Colonic mucosa (tissue), 4 donors: ENCODE measurements around the gene HELZ. TPM values are rescaled to one million over a fixed set of nuclear protein-coding genes. Genes with fewer than 3 reads are reported as not detected.

Experiments
- DNase-seq: peaks from one replicate; pipeline ENCODE4 v3.0.0-alpha.2; 2020
- H3K27ac ChIP-seq: fragments of 200-600 bp; one replicate; pipeline ENCODE4 v1.8.0; 2021
- H3K27me3 ChIP-seq: fragments of 200-600 bp; one replicate; pipeline ENCODE4 v1.8.0; 2021
- H3K36me3 ChIP-seq: fragments of 200-600 bp; one replicate; pipeline ENCODE4 v1.8.0; 2021
- H3K4me1 ChIP-seq: fragments of 200-600 bp; one replicate; pipeline ENCODE4 v1.8.0; 2021; ENCODE audit warnings: mild to moderate bottlenecking
- H3K4me3 ChIP-seq: fragments of 200-600 bp; one replicate; pipeline ENCODE4 v1.8.0; 2021
- H3K9ac ChIP-seq, 2 donors: one replicate each; pipeline ENCODE4 v1.7.0; 2013; ENCODE audit warnings: control low read depth in 2 of 2, low read depth in 2 of 2, low read length in 2 of 2
- H3K9me3 ChIP-seq: fragments of 200-600 bp; one replicate; pipeline ENCODE4 v1.8.0; 2021
- CTCF ChIP-seq: fragments of 200-600 bp; IDR thresholded peaks from one replicate; pipeline ENCODE4 v1.8.0; 2022; ENCODE audit warnings: antibody characterized with exemption, mild to moderate bottlenecking
- intact Hi-C: fragments of 100-400 bp; cut with DNase I; formaldehyde crosslinking; loops from one replicate; pipeline ENCODE4 v1.14.1; 2022
- total RNA-seq, 2 donors: library from RNA; stranded (reverse); fragmentation: NEBNext Ultra II Directional in 1 of 2; extraction: Animal tissue kit (Norgen Biotek cat#: 25700) in 1 of 2; gene quantifications; one replicate each; pipeline ENCODE4 v1.2.1, GENCODE V29; 2021
- donor health status: healthy.
- donor health status: DM: no; HTN: no; CAD: no.
- donor health status: DM: no; HTN: no; CAD: no.

HELZ gene
- total RNA-seq, 2 donors from 2014 or later = 38.6 to 55.9 TPM

DNA sequence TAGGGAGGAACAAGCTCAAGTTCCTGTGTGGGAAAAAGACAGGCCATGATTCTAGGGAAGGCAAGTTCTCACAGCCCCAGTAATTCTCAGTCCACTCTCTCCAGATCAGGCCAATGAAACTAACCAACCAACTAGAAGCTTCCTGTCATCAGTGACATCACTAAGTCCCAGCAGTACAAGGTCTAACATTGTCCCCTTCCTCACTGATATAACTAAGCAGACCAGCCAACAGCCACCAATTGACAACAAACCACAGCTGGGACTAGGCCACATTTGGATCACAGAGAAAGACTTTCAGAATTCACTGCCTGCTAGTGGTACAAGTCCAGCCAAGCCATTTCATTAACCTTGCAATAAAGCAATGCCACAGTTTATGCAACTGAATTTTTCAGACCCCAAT lies 106.6 kb downstream of the HELZ start:
- TF ChIP-seq CTCF = no peak
- Histone ChIP-seq H3K36me3 (peaks cover 3% of the 10 kb centered on the region), H3K27ac (no peak overlapping the region), H3K4me3 (no peak overlapping the region), H3K4me1 (no peaks in the 10 kb centered on the region), H3K27me3 (no peaks in the 10 kb centered on the region), H3K9me3 (no peaks in the 10 kb centered on the region), H3K9ac (no peak overlapping the region)
- no peak for DNase-seq
- intact Hi-C loops = no loop called here

- Histone ChIP-seq H3K27ac (no peak overlapping the region), H3K9ac (no peak overlapping the region), H3K4me1 (no peaks in the 10 kb centered on the region), H3K27me3 (no peaks in the 10 kb centered on the region), H3K4me3 (no peak overlapping the region), H3K9me3 (no peaks in the 10 kb centered on the region), H3K36me3 (peaks cover 3% of the 10 kb centered on the region)
- DNase-seq = no peak
- intact Hi-C loops = no loop called here
- no peak for TF ChIP-seq CTCF
Measured at GRCh38 chr17:67137860-67138259, 107.1 kb downstream of the HELZ start.

- no peaks in the 10 kb centered on the region for H3K27me3 ChIP-seq
- no peak for DNase-seq
- no peaks in the 10 kb centered on the region for H3K4me1 ChIP-seq
- no peak overlapping the region for H3K4me3 ChIP-seq
- no peak overlapping the region for H3K27ac ChIP-seq
- no peaks in the 10 kb centered on the region for H3K9me3 ChIP-seq
- H3K36me3 ChIP-seq = peaks cover 3% of the 10 kb centered on the region
- H3K9ac ChIP-seq = no peak overlapping the region
- intact Hi-C loops = no loop called here
- no peak for TF ChIP-seq CTCF
Measured at GRCh38 chr17:67137026-67137370, 108.0 kb downstream of the HELZ start.

GRCh38 chr17:67136191-67137025 lies 108.6 kb downstream of the HELZ start:
- Histone ChIP-seq H3K4me1 (no peaks in the 10 kb centered on the region), H3K27ac (no peak overlapping the region), H3K9ac (no peak overlapping the region), H3K9me3 (no peaks in the 10 kb centered on the region), H3K36me3 (peaks cover 3% of the 10 kb centered on the region), H3K4me3 (no peak overlapping the region), H3K27me3 (no peaks in the 10 kb centered on the region)
- intact Hi-C loops = no loop called here
- no peak for DNase-seq
- TF ChIP-seq CTCF = no peak

DNA sequence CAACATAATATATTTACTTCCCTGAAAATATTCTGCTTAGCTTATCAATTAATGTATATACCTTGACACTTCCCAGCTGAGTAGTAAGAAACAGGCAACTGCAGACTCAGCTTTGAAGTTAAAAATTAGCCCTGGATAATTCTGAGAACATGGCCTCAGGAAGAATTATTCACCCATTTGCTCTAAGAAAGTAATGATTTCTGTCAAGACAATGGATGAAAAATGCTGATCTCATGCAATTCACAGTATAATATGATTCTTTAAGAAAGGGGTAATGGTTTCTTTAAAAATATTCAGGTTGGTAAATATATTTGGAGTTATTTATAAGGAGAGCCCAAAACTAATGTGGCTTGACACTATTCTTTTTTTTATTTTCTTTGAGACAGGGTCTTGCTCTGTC lies 111.8 kb downstream of the HELZ start:
- TF ChIP-seq CTCF = no peak
- H3K36me3 ChIP-seq = peaks cover 3% of the 10 kb centered on the region
- H3K9ac ChIP-seq = no peak overlapping the region
- H3K4me1 ChIP-seq = no peaks in the 10 kb centered on the region
- no peaks in the 10 kb centered on the region for H3K9me3 ChIP-seq
- DNase-seq = no peak
- intact Hi-C loops = no loop called here
- H3K27me3 ChIP-seq = no peaks in the 10 kb centered on the region
- no peak overlapping the region for H3K27ac ChIP-seq
- no peak overlapping the region for H3K4me3 ChIP-seq
